Activated CD4-positive, alpha-beta T cell treated with anti-CD3 and anti-CD28 coated beads, Interleukin-2, Interleukin-4, amounts not matched to agents 100 ng/mL and 50 ng/mL, durations not matched to agents 16 hours and 8 hours (primary cell): ENCODE measurements around the gene ODF2L.

Experiments used
- DNase-seq: peaks from one replicate; pipeline ENCODE4 v3.0.0-alpha.2; 2020; ENCODE audit warnings: low spot score

Gene ODF2L

GRCh38 chr1:86305731-86306130, 90.4 kb downstream of the ODF2L start:
- no peak for DNase-seq

- no peak for DNase-seq
Measured at GRCh38 chr1:86303041-86303690, 93.0 kb downstream of the ODF2L start.
